OCI-LY7 (cell line): ENCODE results near the gene ZBTB22. TPM values are rescaled to one million over a fixed set of nuclear protein-coding genes. Genes with fewer than 3 reads are reported as not detected.

Source experiments
- BruUV-seq: library from RNA; stranded (reverse); fragments of 400-500 nt; replicated peaks from 2 replicates; lab custom pipeline; 2021; lab: Mats Ljungman, UMichigan
- CTCF ChIA-PET: fragments of 300-600 bp; sonication (Branson Sonifier 250); formaldehyde crosslinking; loops from one replicate; lab custom pipeline; 2022; ENCODE audit warnings: antibody characterized with exemption; ENCODE audit not compliant: unreplicated experiment; lab: Charles Lee
- POLR2A ChIA-PET: fragments of 300-600 bp; sonication (Branson Sonifier 250); formaldehyde crosslinking; loops from one replicate; lab custom pipeline; 2022; ENCODE audit warnings: antibody characterized with exemption; lab: Charles Lee
- DNase-seq: peaks from one replicate; pipeline ENCODE4 v3.0.0-alpha.2; 2015; ENCODE audit warnings: low spot score
- H2AFZ ChIP-seq: fragments of 200-600 bp; sonication (generic), shearing (Covaris generic); 2 replicates; pipeline ENCODE4 v1.6.1; 2014; ENCODE audit warnings: mild to moderate bottlenecking, antibody characterized with exemption, low read length, moderate library complexity
- H3K27ac ChIP-seq: fragments of 200-600 bp; sonication (generic); 2 replicates; pipeline ENCODE4 v1.5.1; 2014; ENCODE audit warnings: mixed run types, low read depth, mild to moderate bottlenecking, moderate library complexity, low read length, inconsistent platforms; ENCODE audit not compliant: poor library complexity, severe bottlenecking
- H3K36me3 ChIP-seq: fragments of 200-600 bp; sonication (generic); 2 replicates; pipeline ENCODE4 v1.6.1; 2014; ENCODE audit warnings: mild to moderate bottlenecking, antibody characterized with exemption, low read length, moderate library complexity, mixed read lengths; ENCODE audit not compliant: insufficient read depth
- H3K4me1 ChIP-seq: fragments of 200-600 bp; sonication (generic); 2 replicates; pipeline ENCODE4 v1.5.1; 2014; ENCODE audit warnings: mild to moderate bottlenecking, low read length; ENCODE audit not compliant: insufficient read depth, poor library complexity, severe bottlenecking
- H3K4me2 ChIP-seq: fragments of 200-600 bp; sonication (generic); 2 replicates; pipeline ENCODE4 v1.6.1; 2014; ENCODE audit warnings: mild to moderate bottlenecking, low read length
- H3K4me3 ChIP-seq: fragments of 200-600 bp; sonication (generic); 2 replicates; pipeline ENCODE4 v1.5.1; 2014; ENCODE audit warnings: mild to moderate bottlenecking, low read depth, low read length; ENCODE audit not compliant: poor library complexity, severe bottlenecking
- H3K79me2 ChIP-seq: fragments of 200-600 bp; sonication (generic); 2 replicates; pipeline ENCODE4 v1.6.1; 2016; ENCODE audit warnings: low read depth, mild to moderate bottlenecking, low read length, moderate library complexity, mixed read lengths; ENCODE audit not compliant: insufficient read depth
- H3K9me2 ChIP-seq: fragments of 200-600 bp; sonication (generic); 2 replicates; pipeline ENCODE4 v1.6.1; 2016; ENCODE audit warnings: mild to moderate bottlenecking, low read length, mixed read lengths; ENCODE audit not compliant: insufficient read depth
- H3K9me3 ChIP-seq: fragments of 200-600 bp; sonication (generic); 2 replicates; pipeline ENCODE4 v1.6.1; 2014; ENCODE audit warnings: mild to moderate bottlenecking, mixed run types, low read length, mixed read lengths
- H4K20me1 ChIP-seq: fragments of 200-600 bp; sonication (generic); 2 replicates; pipeline ENCODE4 v1.6.1; 2014; ENCODE audit warnings: mild to moderate bottlenecking, antibody characterized with exemption, low read length, moderate library complexity, mixed read lengths; ENCODE audit not compliant: insufficient read depth
- EZH2phosphoT487 ChIP-seq: fragments of 200-600 bp; sonication (generic); IDR thresholded peaks from 2 replicates; pipeline ENCODE4 v1.6.1; 2018; ENCODE audit warnings: low read depth, borderline replicate concordance, mild to moderate bottlenecking, mixed run types, antibody characterized with exemption, low read length, moderate library complexity, mixed read lengths
- intact Hi-C: fragments of 100-400 bp; cut with micrococcal nuclease; formaldehyde crosslinking; loops from one replicate; pipeline ENCODE4 v1.10.0; 2022; ENCODE audit not compliant: unreplicated experiment
- total RNA-seq, 2 experiments: library from RNA; depleted of rRNA in 1 of 2; stranded (reverse); fragments of >200 nt in 1 of 2; shearing (Covaris generic) in 1 of 2; gene quantifications; 2 replicates each; pipeline ENCODE4 v1.2.3, GENCODE V29; 2014 to 2022
- TF ChIP-seq, protein P1 (sequence below): fragments of 200-600 bp; sonication (generic); conservative IDR thresholded peaks from 2 replicates; pipeline ENCODE4 v1.5.1; 2014; ENCODE audit warnings: mild to moderate bottlenecking, antibody characterized with exemption, low read length, moderate library complexity, mixed read lengths

Gene ZBTB22
- total RNA-seq, 2 experiments from 2014 or later = 14.1 to 21.6 TPM

DNA sequence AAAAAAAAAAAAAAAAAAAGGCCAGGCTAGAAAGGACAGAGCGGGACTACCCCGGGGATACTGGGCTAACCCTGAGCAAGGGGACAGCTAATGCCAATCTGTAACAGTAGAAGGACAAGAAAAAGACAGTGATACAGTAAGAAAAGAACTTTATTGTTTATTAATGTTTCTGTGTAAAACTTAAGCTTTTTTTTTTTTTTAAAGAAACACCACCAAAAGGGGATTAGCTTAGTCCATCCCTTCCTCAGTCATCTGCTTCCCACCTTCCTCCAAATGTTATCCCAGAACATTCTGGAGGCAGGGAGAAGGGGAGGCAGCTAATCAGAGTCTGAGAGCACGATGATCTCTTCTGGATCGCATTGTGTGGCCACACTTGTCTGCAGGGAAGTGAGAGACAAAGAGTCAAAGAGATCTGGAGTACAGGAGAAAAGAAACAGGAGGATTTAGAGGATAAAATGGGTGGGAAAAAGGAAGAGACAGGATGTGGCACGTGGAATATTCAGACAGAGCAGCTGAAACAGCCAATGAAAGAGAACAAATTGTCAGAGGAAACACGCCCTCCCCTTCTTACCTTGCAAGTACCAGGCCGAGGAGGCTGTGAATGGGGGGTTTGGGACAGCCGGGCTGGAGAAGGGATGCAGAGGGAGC lies 1.0 kb upstream of the ZBTB22 start:
- ChIA-PET POLR2A (interaction anchor here (0.6 to 3.5 kb wide), 14 partner anchors 10 to 321 kb away, joined by 3 to 20 read pairs (median 4); partner anchors contain the start of genes B3GALT4, PFDN6, RPS18 and VPS52), CTCF (interaction anchor here (0.6 to 1.3 kb wide), 3 partner anchors 26 to 229 kb away, joined by 4 to 6 read pairs (median 4); partner anchors contain the start of gene SYNGAP1)
- intact Hi-C loops = no loop called here
- Histone ChIP-seq H3K4me2 (peak overlapping the region; percentile 84), H3K36me3 (peaks cover 44% of the 10 kb centered on the region), H3K79me2 (peaks cover 45% of the 10 kb centered on the region), H3K4me1 (peaks cover 55% of the 10 kb centered on the region), H3K9me2 (no peaks in the 10 kb centered on the region), H2AFZ (no peak overlapping the region), H3K4me3 (peak overlapping the region; percentile 73), H3K27ac (peak overlapping the region; percentile 79), H3K9me3 (no peaks in the 10 kb centered on the region), H4K20me1 (no peaks in the 10 kb centered on the region)
- no TSS peak for BruUV-seq
- DNase-seq = no peak
- TF ChIP-seq EZH2phosphoT487 = no peak
- TF ChIP-seq, protein P1, sequence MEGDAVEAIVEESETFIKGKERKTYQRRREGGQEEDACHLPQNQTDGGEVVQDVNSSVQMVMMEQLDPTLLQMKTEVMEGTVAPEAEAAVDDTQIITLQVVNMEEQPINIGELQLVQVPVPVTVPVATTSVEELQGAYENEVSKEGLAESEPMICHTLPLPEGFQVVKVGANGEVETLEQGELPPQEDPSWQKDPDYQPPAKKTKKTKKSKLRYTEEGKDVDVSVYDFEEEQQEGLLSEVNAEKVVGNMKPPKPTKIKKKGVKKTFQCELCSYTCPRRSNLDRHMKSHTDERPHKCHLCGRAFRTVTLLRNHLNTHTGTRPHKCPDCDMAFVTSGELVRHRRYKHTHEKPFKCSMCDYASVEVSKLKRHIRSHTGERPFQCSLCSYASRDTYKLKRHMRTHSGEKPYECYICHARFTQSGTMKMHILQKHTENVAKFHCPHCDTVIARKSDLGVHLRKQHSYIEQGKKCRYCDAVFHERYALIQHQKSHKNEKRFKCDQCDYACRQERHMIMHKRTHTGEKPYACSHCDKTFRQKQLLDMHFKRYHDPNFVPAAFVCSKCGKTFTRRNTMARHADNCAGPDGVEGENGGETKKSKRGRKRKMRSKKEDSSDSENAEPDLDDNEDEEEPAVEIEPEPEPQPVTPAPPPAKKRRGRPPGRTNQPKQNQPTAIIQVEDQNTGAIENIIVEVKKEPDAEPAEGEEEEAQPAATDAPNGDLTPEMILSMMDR = no peak

DNA sequence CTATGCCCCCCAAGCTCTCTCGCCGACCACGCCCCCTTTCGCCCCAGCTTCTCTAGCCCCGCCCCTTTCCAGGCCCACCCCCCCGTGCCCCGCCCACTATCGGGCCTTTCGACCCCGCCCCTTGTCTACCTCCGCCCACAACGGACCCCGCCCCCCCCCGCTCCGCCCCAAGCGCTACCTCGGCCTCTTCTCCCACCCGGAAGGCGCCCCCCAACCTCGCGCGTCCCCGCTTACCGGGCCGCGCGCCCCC lies 200 bp downstream of the ZBTB22 start:
- CTCF ChIA-PET = interaction anchor here (0.6 to 1.3 kb wide), 3 partner anchors 27 to 102 kb away, joined by 3 to 6 read pairs (median 4); partner anchors contain the start of gene SYNGAP1
- DNase-seq = no peak
- Histone ChIP-seq H3K36me3 (peaks cover 47% of the 10 kb centered on the region), H4K20me1 (no peaks in the 10 kb centered on the region), H2AFZ (no peak overlapping the region), H3K4me3 (peak overlapping the region; percentile 73), H3K4me1 (peaks cover 55% of the 10 kb centered on the region), H3K4me2 (peak overlapping the region; percentile 63), H3K9me3 (no peaks in the 10 kb centered on the region), H3K27ac (peak overlapping the region; percentile 79), H3K9me2 (no peaks in the 10 kb centered on the region), H3K79me2 (peaks cover 52% of the 10 kb centered on the region)
- intact Hi-C loops = no loop called here
- no TSS peak for BruUV-seq
- TF ChIP-seq, protein P1 = no peak
- no peak for TF ChIP-seq EZH2phosphoT487
- POLR2A ChIA-PET = interaction anchor here (0.5 to 3.5 kb wide), 15 partner anchors 10 to 1599 kb away, joined by 3 to 20 read pairs (median 4); partner anchors contain the start of genes B3GALT4, RPS18 and VPS52
